Measurements from ENCODE around the gene GCKR. TPM values are rescaled to one million over a fixed set of nuclear protein-coding genes. Genes with fewer than 3 reads are reported as not detected.

GCKR gene
- total RNA-seq, 1 experiment from 2014 or later = not detected

GRCh38 chr2:27559228-27559627, 62.6 kb downstream of the GCKR start:
- BruUV-seq (replicated peaks) = no TSS peak
- ChIA-PET CTCF (no interaction called here), POLR2A (no interaction called here)
- Mint-ChIP-seq H3K9me3 (ENCODE audit: unreplicated experiment) (no peaks in the 10 kb centered on the region), H3K4me3 (ENCODE audit: unreplicated experiment) (no peak overlapping the region), H3K27ac (ENCODE audit: low read depth, unreplicated experiment) (no peak overlapping the region), H3K27me3 (ENCODE audit: insufficient read depth, unreplicated experiment) (no peaks in the 10 kb centered on the region), H3K36me3 (ENCODE audit: insufficient read depth, unreplicated experiment) (no peaks in the 10 kb centered on the region), H3K4me1 (ENCODE audit: insufficient read depth, unreplicated experiment) (no peaks in the 10 kb centered on the region)
- no peak for DNase-seq (ENCODE audit: unreplicated experiment)
- intact Hi-C loops (cut with micrococcal nuclease) = no loop called here
- no peak for TF ChIP-seq CTCF (IDR thresholded peaks at IDR 0.05; ENCODE audit: unreplicated experiment)

GRCh38 chr2:27561060-27561459, 64.4 kb downstream of the GCKR start:
- DNase-seq (ENCODE audit: unreplicated experiment) = no peak
- POLR2A ChIA-PET = interaction anchor here (1.4 kb wide), 1 partner anchor 9 kb away, joined by 3 read pairs; no protein-coding TSS in a partner anchor
- intact Hi-C loops (cut with micrococcal nuclease) = no loop called here
- CTCF ChIA-PET = no interaction called here
- no TSS peak for BruUV-seq (replicated peaks)
- no peak for TF ChIP-seq CTCF (IDR thresholded peaks at IDR 0.05; ENCODE audit: unreplicated experiment)
- Mint-ChIP-seq H3K27me3 (ENCODE audit: insufficient read depth, unreplicated experiment) (no peaks in the 10 kb centered on the region), H3K4me1 (ENCODE audit: insufficient read depth, unreplicated experiment) (peaks cover 2% of the 10 kb centered on the region), H3K27ac (ENCODE audit: low read depth, unreplicated experiment) (no peak overlapping the region), H3K9me3 (ENCODE audit: unreplicated experiment) (no peaks in the 10 kb centered on the region), H3K36me3 (ENCODE audit: insufficient read depth, unreplicated experiment) (no peaks in the 10 kb centered on the region), H3K4me3 (ENCODE audit: unreplicated experiment) (no peak overlapping the region)

- peak overlapping the region; percentile 13 for H3K27ac Mint-ChIP-seq (ENCODE audit: low read depth, unreplicated experiment)
- H3K27me3 Mint-ChIP-seq (ENCODE audit: insufficient read depth, unreplicated experiment) = no peaks in the 10 kb centered on the region
- no peaks in the 10 kb centered on the region for H3K36me3 Mint-ChIP-seq (ENCODE audit: insufficient read depth, unreplicated experiment)
- no TSS peak for BruUV-seq (replicated peaks)
- no peaks in the 10 kb centered on the region for H3K9me3 Mint-ChIP-seq (ENCODE audit: unreplicated experiment)
- peaks cover 6% of the 10 kb centered on the region for H3K4me1 Mint-ChIP-seq (ENCODE audit: insufficient read depth, unreplicated experiment)
- peak; percentile 11 for DNase-seq (ENCODE audit: unreplicated experiment)
- intact Hi-C loops (cut with micrococcal nuclease) = no loop called here
- POLR2A ChIA-PET = interaction anchor here (0.6 kb wide), 1 partner anchor 1051 kb away, joined by 3 read pairs; no protein-coding TSS in a partner anchor
- CTCF ChIA-PET = interaction anchor here (0.6 kb wide), 1 partner anchor 40 kb away, joined by 4 read pairs; no protein-coding TSS in a partner anchor
- TF ChIP-seq CTCF (IDR thresholded peaks at IDR 0.05; ENCODE audit: unreplicated experiment) = no peak
- no peak overlapping the region for H3K4me3 Mint-ChIP-seq (ENCODE audit: unreplicated experiment)
These were observed 70.0 kb downstream of the GCKR start for GRCh38 chr2:27566628-27567027.

- Mint-ChIP-seq H3K27ac (ENCODE audit: low read depth, unreplicated experiment) (no peak overlapping the region), H3K4me3 (ENCODE audit: unreplicated experiment) (no peak overlapping the region), H3K36me3 (ENCODE audit: insufficient read depth, unreplicated experiment) (no peaks in the 10 kb centered on the region), H3K27me3 (ENCODE audit: insufficient read depth, unreplicated experiment) (no peaks in the 10 kb centered on the region), H3K4me1 (ENCODE audit: insufficient read depth, unreplicated experiment) (peaks cover 6% of the 10 kb centered on the region), H3K9me3 (ENCODE audit: unreplicated experiment) (no peaks in the 10 kb centered on the region)
- no peak for DNase-seq (ENCODE audit: unreplicated experiment)
- no peak for TF ChIP-seq CTCF (IDR thresholded peaks at IDR 0.05; ENCODE audit: unreplicated experiment)
- CTCF ChIA-PET = no interaction called here
- intact Hi-C loops (cut with micrococcal nuclease) = no loop called here
- BruUV-seq (replicated peaks) = no TSS peak
- POLR2A ChIA-PET = no interaction called here
These were observed 72.8 kb downstream of the GCKR start for GRCh38 chr2:27569398-27569797.
